SK-N-MC (cell line): ENCODE data around the gene INPP5D.

Source experiments
- EZH2 ChIP-seq: fragments of 200-600 bp; sonication (generic); IDR thresholded peaks from one replicate; pipeline ENCODE4 v1.6.1; 2017; ENCODE audit warnings: antibody characterized with exemption
- FOXP2 ChIP-seq: optimal IDR thresholded peaks from 2 replicates; pipeline ENCODE3; 2011; ENCODE audit warnings: mild to moderate bottlenecking, moderate library complexity; ENCODE audit not compliant: insufficient read depth; ENCODE audit errors: extremely low read length, control extremely low read depth
- POLR2AphosphoS5 ChIP-seq: IDR thresholded peaks from 2 replicates; pipeline ENCODE4 v1.6.1; 2012; ENCODE audit warnings: mild to moderate bottlenecking, low read depth, low read length, borderline replicate concordance

DNA sequence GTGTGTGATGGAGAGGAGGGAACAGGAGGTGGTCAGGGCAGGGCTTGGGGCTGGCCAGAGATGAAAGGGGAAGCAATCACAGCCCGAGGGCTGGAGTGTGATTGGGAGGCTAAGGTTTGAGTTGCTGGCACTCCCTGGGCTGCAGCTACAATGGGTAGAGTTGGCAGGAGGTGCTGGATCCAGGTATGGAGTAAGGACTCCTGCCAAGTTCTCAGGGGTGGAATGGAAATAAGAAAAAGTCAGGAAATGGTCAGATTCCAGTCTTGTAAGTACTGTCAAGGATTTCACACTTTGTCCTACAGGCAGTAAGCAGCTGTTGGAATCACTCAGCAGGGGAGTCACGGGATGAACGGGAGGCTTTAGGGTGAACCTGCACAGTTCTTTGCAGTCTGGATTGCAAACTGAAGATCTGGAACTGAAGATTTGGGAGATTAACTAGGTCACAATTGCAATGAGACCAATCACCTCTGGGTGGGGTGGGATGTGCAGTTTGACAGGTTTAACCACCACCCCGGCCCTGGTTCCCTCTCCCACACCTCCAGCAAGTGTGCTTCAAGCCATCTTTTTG, 10.9 kb upstream of the INPP5D start:
- TF ChIP-seq POLR2AphosphoS5 (no peak), EZH2 (no peak), FOXP2 (no peak)
